ENCODE measurements around the gene TRIM63.

DNA sequence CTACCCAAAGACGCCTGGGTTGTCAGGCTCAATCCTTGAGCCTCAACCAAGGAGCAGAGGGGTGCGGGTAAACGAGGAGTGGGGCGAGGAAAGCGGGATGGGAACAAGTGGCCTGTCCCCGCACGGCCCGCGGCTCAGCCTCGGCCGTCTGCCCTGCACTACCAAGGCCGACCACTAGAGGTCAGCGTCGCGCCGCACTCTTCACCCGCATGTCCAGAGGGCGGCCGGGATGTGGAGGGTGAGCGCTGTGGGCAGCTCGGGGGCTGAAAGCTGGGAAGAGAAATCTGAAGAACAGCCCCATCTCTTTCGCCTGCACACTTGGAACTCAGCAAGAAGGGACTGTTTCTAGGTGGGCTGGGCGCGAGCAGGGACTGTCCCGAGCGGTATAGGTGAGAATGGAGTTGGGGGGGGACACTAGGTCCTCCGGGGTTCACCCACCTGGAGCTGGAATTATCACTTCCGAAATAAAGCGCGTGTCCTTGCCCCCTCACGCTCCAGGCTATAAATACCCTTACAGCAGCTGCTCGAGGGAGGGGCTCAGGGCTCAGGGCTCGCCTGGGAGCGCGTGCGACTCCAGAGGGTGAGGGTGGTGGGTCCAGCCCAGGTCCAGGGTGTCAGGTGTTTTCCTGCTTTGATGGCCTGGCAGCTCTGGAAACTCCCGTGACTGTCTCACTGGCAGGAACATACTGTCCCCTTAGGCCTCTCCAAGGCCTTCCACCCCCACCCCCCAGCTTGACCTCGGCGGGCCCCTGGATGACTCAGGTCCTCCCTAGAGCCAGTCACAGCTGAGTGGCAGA, 31.3 kb downstream of the TRIM63 start:
- TF ChIP-seq, protein P1, sequence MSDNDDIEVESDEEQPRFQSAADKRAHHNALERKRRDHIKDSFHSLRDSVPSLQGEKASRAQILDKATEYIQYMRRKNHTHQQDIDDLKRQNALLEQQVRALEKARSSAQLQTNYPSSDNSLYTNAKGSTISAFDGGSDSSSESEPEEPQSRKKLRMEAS (IDR thresholded peaks at IDR 0.05; ENCODE audit: low read depth, low read length) = peak; percentile 6; the same call in 1 of the 2 replicates
- TF ChIP-seq, protein P2, sequence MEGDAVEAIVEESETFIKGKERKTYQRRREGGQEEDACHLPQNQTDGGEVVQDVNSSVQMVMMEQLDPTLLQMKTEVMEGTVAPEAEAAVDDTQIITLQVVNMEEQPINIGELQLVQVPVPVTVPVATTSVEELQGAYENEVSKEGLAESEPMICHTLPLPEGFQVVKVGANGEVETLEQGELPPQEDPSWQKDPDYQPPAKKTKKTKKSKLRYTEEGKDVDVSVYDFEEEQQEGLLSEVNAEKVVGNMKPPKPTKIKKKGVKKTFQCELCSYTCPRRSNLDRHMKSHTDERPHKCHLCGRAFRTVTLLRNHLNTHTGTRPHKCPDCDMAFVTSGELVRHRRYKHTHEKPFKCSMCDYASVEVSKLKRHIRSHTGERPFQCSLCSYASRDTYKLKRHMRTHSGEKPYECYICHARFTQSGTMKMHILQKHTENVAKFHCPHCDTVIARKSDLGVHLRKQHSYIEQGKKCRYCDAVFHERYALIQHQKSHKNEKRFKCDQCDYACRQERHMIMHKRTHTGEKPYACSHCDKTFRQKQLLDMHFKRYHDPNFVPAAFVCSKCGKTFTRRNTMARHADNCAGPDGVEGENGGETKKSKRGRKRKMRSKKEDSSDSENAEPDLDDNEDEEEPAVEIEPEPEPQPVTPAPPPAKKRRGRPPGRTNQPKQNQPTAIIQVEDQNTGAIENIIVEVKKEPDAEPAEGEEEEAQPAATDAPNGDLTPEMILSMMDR (IDR thresholded peaks at IDR 0.05; ENCODE audit: low read depth, low read length) = peak; percentile 81
- TF ChIP-seq POLR2A (IDR thresholded peaks at IDR 0.05; ENCODE audit: extremely low read depth, insufficient read length) = no peak
- no peak for TF ChIP-seq MYC (IDR thresholded peaks at IDR 0.05; ENCODE audit: low read depth, low read length)
